Bronchial epithelial cell (primary cell): ENCODE data around the gene CHST11. TPM values are rescaled to one million over a fixed set of nuclear protein-coding genes. Genes with fewer than 3 reads are reported as not detected.

Experiments
- DNase-seq: peaks from one replicate; pipeline ENCODE4 v3.0.0-alpha.2; 2010; ENCODE audit warnings: low read depth
- FAIRE-seq: peaks from 2 replicates; lab custom pipeline; 2011; peaks lifted over from hg19 to GRCh38; lab: Jason Lieb, UNC
- H3K27me3 ChIP-seq: 2 replicates; pipeline ENCODE4 v1.5.1; 2011; ENCODE audit warnings: low read length; ENCODE audit not compliant: control insufficient read depth, insufficient read depth
- H3K36me3 ChIP-seq: 2 replicates; pipeline ENCODE4 v1.5.1; 2011; ENCODE audit warnings: low read length; ENCODE audit not compliant: control insufficient read depth, insufficient read depth
- H3K4me3 ChIP-seq: 2 replicates; pipeline ENCODE4 v1.5.1; 2011; ENCODE audit warnings: mild to moderate bottlenecking, low read depth, low read length, control low read depth
- total RNA-seq: library from RNA; depleted of rRNA; stranded (reverse); fragments of >200 nt; gene quantifications from 2 replicates; pipeline ENCODE4 v1.2.1, GENCODE V29; 2014
- TF ChIP-seq, protein P1 (sequence below): IDR thresholded peaks from 2 replicates; pipeline ENCODE4 v1.5.1; 2011; ENCODE audit warnings: mild to moderate bottlenecking, moderate library complexity, low read length, control low read depth, inconsistent platforms; ENCODE audit not compliant: insufficient read depth, severe bottlenecking

CHST11 gene
- total RNA-seq, 1 donor from 2014 or later: 7.9 TPM

DNA sequence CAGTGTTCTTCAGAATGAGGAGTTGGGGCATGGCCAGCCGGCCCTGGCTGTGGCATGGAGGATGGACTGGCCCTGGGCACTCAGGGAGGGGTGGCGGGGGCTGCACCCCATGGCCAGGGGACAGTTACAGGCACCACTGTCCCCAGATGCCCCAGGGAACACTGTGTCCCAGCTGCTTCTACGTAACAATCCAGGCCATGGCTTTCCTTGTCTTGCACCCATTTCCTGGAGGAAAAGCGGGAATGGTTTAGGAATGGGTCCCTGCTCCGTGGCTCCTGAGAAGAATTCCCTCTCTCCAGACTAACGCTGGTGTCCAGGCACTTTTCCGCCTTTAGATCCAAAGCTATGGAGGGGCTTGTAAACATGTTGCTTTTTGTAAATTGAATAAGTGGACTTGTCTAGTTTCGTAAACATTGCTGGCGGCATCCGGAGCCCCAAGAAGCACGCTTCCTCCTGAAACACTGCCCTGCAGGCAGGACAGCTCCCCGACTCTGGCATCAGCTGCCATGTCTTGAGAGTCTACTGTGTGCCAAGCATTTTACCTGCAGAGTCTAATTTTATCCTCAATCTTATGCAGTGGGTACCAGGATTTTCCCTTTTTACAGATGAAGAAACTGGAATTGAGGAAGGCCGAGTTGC, 263.1 kb downstream of the CHST11 start:
- Histone ChIP-seq H3K27me3 (no peaks in the 10 kb centered on the region), H3K36me3 (no peaks in the 10 kb centered on the region), H3K4me3 (no peak overlapping the region)
- DNase-seq (no peak), FAIRE-seq (no peak)
- TF ChIP-seq, protein P1, sequence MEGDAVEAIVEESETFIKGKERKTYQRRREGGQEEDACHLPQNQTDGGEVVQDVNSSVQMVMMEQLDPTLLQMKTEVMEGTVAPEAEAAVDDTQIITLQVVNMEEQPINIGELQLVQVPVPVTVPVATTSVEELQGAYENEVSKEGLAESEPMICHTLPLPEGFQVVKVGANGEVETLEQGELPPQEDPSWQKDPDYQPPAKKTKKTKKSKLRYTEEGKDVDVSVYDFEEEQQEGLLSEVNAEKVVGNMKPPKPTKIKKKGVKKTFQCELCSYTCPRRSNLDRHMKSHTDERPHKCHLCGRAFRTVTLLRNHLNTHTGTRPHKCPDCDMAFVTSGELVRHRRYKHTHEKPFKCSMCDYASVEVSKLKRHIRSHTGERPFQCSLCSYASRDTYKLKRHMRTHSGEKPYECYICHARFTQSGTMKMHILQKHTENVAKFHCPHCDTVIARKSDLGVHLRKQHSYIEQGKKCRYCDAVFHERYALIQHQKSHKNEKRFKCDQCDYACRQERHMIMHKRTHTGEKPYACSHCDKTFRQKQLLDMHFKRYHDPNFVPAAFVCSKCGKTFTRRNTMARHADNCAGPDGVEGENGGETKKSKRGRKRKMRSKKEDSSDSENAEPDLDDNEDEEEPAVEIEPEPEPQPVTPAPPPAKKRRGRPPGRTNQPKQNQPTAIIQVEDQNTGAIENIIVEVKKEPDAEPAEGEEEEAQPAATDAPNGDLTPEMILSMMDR: no peak

DNA sequence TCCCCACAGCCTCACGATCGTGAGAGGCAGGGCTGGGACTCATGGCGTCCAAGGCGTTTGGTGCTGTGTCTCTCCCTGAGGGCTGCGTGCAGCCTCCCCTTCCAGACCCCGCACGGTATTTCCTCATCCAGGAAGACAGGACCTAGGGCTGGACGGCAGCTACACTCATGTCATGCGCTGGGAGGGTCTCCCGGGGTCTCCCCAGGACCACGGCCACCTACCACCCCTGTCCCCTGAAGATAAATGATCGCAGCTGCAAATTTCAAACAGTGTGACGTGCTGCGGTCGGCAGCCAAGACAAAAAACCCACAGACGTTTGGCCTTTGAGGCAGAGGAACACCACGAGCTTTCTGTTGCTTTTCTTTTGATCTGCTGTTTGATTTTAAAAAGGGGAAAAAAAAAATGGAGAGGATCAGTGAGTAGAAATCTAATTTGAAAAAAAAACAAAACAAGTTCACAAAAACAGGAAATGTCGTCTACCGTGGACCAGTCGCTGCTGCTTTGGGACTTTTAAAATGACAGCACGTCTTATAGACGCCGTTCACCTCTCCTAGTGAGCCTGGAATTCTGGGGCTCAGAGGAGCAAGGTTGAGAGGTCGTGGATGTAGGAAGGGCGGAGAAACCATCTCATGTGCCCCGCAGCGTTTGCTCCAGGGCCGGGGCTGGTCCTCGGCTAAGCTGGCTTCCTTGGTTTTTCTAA, 263.7 kb downstream of the CHST11 start:
- Histone ChIP-seq H3K4me3 (no peak overlapping the region), H3K27me3 (no peaks in the 10 kb centered on the region), H3K36me3 (no peaks in the 10 kb centered on the region)
- DNase-seq: no peak
- FAIRE-seq: no peak
- TF ChIP-seq, protein P1: no peak

DNA sequence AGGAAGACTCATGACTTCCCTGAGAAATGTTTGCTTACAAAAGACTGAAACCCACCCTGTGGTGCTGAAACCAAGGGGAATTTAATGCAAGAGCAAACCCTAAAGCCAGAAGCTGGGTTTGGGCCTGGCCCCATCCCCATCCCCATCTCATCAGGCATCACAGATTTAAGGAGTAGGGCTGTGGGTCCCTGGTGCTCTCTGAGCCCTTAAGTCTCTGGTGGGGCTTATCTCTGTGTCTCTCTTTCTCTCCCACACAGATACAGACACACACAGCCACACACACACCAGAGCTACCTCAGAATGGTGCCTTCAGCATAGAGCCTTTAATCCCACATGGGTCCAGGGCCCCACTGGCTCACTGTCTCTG, 264.3 kb downstream of the CHST11 start:
- FAIRE-seq: no peak
- no peaks in the 10 kb centered on the region for H3K27me3 ChIP-seq
- no peak for DNase-seq
- H3K4me3 ChIP-seq: no peak overlapping the region
- H3K36me3 ChIP-seq: no peaks in the 10 kb centered on the region
- TF ChIP-seq, protein P1: no peak

DNA sequence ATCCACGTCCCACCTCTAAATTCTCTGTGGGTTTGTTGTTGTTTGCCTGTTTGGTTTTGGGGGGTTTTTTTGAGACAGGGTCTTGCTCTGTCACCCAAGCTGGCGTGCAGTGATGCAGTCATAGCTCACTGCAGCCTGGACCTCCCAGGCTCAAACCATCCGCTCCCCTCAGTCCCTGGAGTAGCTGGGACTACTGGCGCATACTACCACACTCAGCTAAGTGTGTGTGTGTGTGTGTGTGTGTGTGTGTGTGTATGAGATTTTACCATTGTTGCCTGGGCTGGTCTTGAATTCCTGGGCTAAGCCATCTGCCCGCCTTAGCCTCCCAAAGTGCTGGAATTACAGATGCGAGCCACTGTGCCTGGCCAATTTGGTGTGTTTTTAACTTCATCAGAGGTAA, 265.2 kb downstream of the CHST11 start:
- Histone ChIP-seq H3K36me3 (no peaks in the 10 kb centered on the region), H3K27me3 (no peaks in the 10 kb centered on the region), H3K4me3 (no peak overlapping the region)
- FAIRE-seq: no peak
- DNase-seq: no peak
- TF ChIP-seq, protein P1: no peak

DNA sequence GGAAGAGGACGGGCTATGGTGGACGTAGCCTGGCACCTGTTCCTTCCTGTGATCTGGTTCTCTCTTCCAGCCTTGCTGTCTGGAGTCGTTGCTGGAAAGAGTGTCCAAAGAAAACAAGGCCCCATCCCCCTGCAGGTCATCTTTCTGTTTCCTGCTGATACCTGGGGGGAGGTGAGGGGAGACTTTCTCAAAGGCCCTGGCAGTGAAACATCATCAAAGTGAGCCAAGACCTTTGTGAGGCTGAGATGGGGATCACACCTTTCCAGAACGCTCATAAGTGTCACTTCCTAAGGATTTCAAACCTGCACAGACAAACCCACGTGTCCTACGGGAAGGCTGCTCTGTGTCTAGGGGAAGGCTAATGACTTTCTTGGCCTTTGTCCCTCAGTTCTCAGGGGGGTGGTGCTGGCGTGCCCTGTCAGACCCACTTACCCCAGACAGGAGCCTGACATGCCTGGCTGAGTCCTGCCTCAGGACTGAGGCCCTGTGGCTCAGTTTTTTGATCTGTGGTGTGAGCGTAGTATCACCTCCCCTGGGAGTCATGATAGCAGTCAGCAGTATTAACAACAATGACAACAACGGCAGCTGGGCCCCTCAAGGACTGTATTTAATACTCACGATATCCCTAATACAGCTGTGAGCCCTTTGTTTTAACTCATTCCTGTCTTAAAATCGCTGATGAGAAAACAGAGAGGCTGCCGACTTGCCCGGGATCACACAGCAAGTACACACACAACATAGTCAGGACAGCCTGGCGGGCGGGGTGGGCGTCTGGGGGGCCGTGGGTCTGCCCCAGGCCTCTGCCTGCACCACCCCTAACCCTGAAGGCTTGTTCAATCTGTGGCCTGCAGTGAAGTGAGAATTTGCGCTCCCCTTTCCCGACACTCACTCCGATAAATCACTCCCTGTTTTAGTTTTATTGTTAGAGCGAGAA, 266.1 kb downstream of the CHST11 start:
- Histone ChIP-seq H3K4me3 (no peak overlapping the region), H3K36me3 (no peaks in the 10 kb centered on the region), H3K27me3 (no peaks in the 10 kb centered on the region)
- DNase-seq: no peak
- FAIRE-seq: no peak
- TF ChIP-seq, protein P1: no peak
